ENCODE measurements around the gene CCDC70.

- no peak for TF ChIP-seq CTCF (IDR thresholded peaks at IDR 0.05; ENCODE audit: insufficient read depth, low read length)
- no peak for TF ChIP-seq REST (IDR thresholded peaks at IDR 0.05; ENCODE audit: insufficient replicate concordance, low read depth)
These were observed 12.1 kb downstream of the CCDC70 start for GRCh38 chr13:51873837-51874236.
